Pancreas (tissue), 10 donors: Measurements from ENCODE around the gene ZNF692. TPM values are rescaled to one million over a fixed set of nuclear protein-coding genes. Genes with fewer than 3 reads are reported as not detected.
A peak's percentile ranks its signal among the peaks of the same experiment; 100 is the strongest.

Source experiments
- ATAC-seq, 4 donors: fragments of 200-7000 bp; cut with Tn5 transposase; one replicate each; pipeline versions ENCODE4 v1.8.0 to v1.9.1; 2020; ENCODE audit warnings: mild to moderate bottlenecking in 4 of 4, moderate library complexity in 4 of 4
- DNase-seq, 6 donors: peaks; one replicate each; pipeline ENCODE4 v3.0.0-alpha.2; 2020
- FAIRE-seq: peaks from 2 replicates; lab custom pipeline; 2012; peaks lifted over from hg19 to GRCh38; lab: Jason Lieb, UNC
- H3K27ac ChIP-seq, 4 donors: fragments of 200-600 bp; sonication (generic); 1 replicate in 3 of 4; 2 replicates in 1 of 4; pipeline versions ENCODE4 v1.5.0 to v1.8.0; 2020
- H3K27me3 ChIP-seq, 4 donors: fragments of 200-600 bp; one replicate each; pipeline ENCODE4 v1.8.0; 2021
- H3K36me3 ChIP-seq, 3 donors: fragments of 200-600 bp; sonication (generic) in 1 of 3; one replicate each; pipeline versions ENCODE4 v1.5.0 to v1.8.0; 2020 to 2021
- H3K4me1 ChIP-seq, 3 donors: fragments of 200-600 bp; one replicate each; pipeline ENCODE4 v1.8.0; 2021
- H3K4me3 ChIP-seq, 4 donors: fragments of 200-600 bp; sonication (generic) in 2 of 4; one replicate each; pipeline versions ENCODE4 v1.5.0 to v1.8.0; 2020 to 2021
- H3K9me3 ChIP-seq, 4 donors: fragments of 200-600 bp; one replicate each; pipeline ENCODE4 v1.8.0; 2021
- CTCF ChIP-seq, 4 donors: fragments of 200-600 bp; sonication (generic) in 3 of 4; IDR thresholded peaks; one replicate each; pipeline versions ENCODE4 v1.5.0 to v1.8.0; 2021; ENCODE audit warnings: antibody characterized with exemption in 4 of 4
- WGBS, 2 donors: extraction: QIAGEN DNeasy Blood & Tissue Kit; methylation state at CpG; one replicate each; pipeline ENCODE4 v1.1.7; 2013; 5-methylcytosine and 5-hydroxymethylcytosine counted together
- intact Hi-C, 3 donors: fragments of 100-400 bp; cut with DNase I; formaldehyde crosslinking; loops; one replicate each; pipeline versions ENCODE4 v1.11.1 to v1.14.2; 2022
- polyA plus RNA-seq, 2 donors: library from polyadenylated mRNA; stranded (reverse); fragments of 200-250 nt; gene quantifications; one replicate each; pipeline ENCODE4 v1.2.3, GENCODE V29; 2013
- total RNA-seq, 6 donors: library from RNA; stranded (reverse); fragmentation: NEBNext Ultra II Directional in 4 of 6; extraction: Animal tissue kit (Norgen Biotek cat#: 25700) in 4 of 6; gene quantifications; one replicate each; pipeline versions ENCODE4 v1.2.1 to v1.2.4, GENCODE V29; 2021 to 2023
- donor health status: healthy with polysubstance abuse.
- donor health status: DM: no; HTN: no; CAD: no; lungs with moderate emphysema.
- donor health status: DM: no; HTN: no; CAD: no.
- donor health status: control.
- donor health status: control.
- donor health status: Bipolar disorder and iron deficiency.
- donor health status: DM: yes; HTN: yes; CAD: no.
- donor health status: DM: no; HTN: no; CAD: no.
- donor health status: DM: no; HTN: no; CAD: no.
- donor health status: DM: yes; HTN: yes; CAD: no.

The ZNF692 gene
- total and polyA plus RNA-seq, 8 donors = 11.9 to 233 (median 21.6) TPM

- Histone ChIP-seq H3K36me3 (peaks cover 0 to 1% (median 0%) of the 10 kb centered on the region in 3 donors), H3K27me3 (no peaks in the 10 kb centered on the region), H3K4me3 (no peak overlapping the region), H3K27ac (no peak overlapping the region), H3K4me1 (peaks cover 16 to 33% (median 19%) of the 10 kb centered on the region in 3 donors), H3K9me3 (no peaks in the 10 kb centered on the region)
- DNase-seq (no peak), ATAC-seq (no peak), FAIRE-seq (no peak)
- WGBS, 2 donors = 94 to 98% methylated on average over 7 of the region's 7 CpGs
- TF ChIP-seq CTCF (IDR thresholded peaks at IDR 0.05) = no peak
- intact Hi-C loops = no loop called here
These were observed 37.2 kb downstream of the ZNF692 start for GRCh38 chr1:248821641-248822040.

- intact Hi-C loops = no loop called here
- FAIRE-seq (no peak), DNase-seq (peak in 1 of 6 donors; percentile 6), ATAC-seq (no peak)
- TF ChIP-seq CTCF (IDR thresholded peaks at IDR 0.05) = no peak
- WGBS, 2 donors = 38 to 41% methylated on average over 3 of the region's 3 CpGs
- no peak overlapping the region for H3K27ac ChIP-seq
- peaks cover 0 to 6% (median 5%) of the 10 kb centered on the region in 3 donors for H3K36me3 ChIP-seq
- H3K9me3 ChIP-seq = no peaks in the 10 kb centered on the region
- H3K4me1 ChIP-seq = peaks cover 16 to 33% (median 19%) of the 10 kb centered on the region in 3 donors
- H3K4me3 ChIP-seq = no peak overlapping the region
- no peaks in the 10 kb centered on the region for H3K27me3 ChIP-seq
These were observed 37.8 kb downstream of the ZNF692 start for GRCh38 chr1:248821101-248821500.

- 87 to 92% methylated on average over 7 of the region's 7 CpGs for WGBS, 2 donors
- Histone ChIP-seq H3K4me3 (no peak overlapping the region), H3K4me1 (peaks cover 16 to 32% (median 19%) of the 10 kb centered on the region in 3 donors), H3K27ac (no peak overlapping the region), H3K36me3 (peaks cover 0 to 15% (median 8%) of the 10 kb centered on the region in 3 donors), H3K9me3 (no peaks in the 10 kb centered on the region), H3K27me3 (no peaks in the 10 kb centered on the region)
- no peak for ATAC-seq
- intact Hi-C loops = no loop called here
- peak in 1 of 6 donors; percentile 6 for DNase-seq
- FAIRE-seq = no peak
- TF ChIP-seq CTCF (IDR thresholded peaks at IDR 0.05) = no peak
These were observed 38.8 kb downstream of the ZNF692 start for GRCh38 chr1:248820041-248820585.

- no peak overlapping the region for H3K27ac ChIP-seq
- H3K36me3 ChIP-seq = peaks cover 0 to 25% (median 18%) of the 10 kb centered on the region in 3 donors
- peaks cover 6 to 18% (median 9%) of the 10 kb centered on the region in 3 donors for H3K4me1 ChIP-seq
- H3K9me3 ChIP-seq = no peaks in the 10 kb centered on the region
- TF ChIP-seq CTCF (IDR thresholded peaks at IDR 0.05) = no peak
- FAIRE-seq (no peak), ATAC-seq (peak in 1 of 4 donors; percentile 19), DNase-seq (peak in 1 of 6 donors; percentile 7)
- 76 to 84% methylated on average over 5 of the region's 5 CpGs for WGBS, 2 donors
- H3K27me3 ChIP-seq = no peaks in the 10 kb centered on the region
- intact Hi-C loops = no loop called here
- H3K4me3 ChIP-seq = no peak overlapping the region
These were observed 40.1 kb downstream of the ZNF692 start for GRCh38 chr1:248818505-248819374.
